NCI-H524 treated with DMSO at 0.1 percent for 48 hours (cell line): ENCODE measurements around the gene SEC16B.

Experiments
- DNase-seq: peaks from one replicate; lab custom pipeline; 2025; lab: John Stamatoyannopoulos, UW

SEC16B gene

DNA sequence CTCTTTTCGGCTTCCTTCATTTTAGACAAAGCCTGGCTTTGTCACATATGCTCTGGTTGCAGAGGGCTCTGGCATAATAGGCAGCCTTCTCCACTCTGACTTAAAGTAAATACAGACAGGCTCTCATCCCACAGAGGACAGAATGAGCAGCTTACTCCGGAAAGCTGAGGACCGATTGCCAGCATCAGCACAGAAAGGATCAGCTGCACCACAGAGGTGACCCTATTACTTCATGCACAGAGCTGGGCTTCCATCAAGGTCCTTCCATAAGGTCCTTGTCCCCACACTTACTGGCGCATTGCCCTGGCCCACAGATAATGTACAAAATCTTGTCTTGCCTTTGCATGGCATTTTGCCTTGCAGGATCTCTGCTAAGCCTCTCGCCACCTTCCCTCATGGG, 67.6 kb downstream of the SEC16B start:
- no peak for DNase-seq

DNA sequence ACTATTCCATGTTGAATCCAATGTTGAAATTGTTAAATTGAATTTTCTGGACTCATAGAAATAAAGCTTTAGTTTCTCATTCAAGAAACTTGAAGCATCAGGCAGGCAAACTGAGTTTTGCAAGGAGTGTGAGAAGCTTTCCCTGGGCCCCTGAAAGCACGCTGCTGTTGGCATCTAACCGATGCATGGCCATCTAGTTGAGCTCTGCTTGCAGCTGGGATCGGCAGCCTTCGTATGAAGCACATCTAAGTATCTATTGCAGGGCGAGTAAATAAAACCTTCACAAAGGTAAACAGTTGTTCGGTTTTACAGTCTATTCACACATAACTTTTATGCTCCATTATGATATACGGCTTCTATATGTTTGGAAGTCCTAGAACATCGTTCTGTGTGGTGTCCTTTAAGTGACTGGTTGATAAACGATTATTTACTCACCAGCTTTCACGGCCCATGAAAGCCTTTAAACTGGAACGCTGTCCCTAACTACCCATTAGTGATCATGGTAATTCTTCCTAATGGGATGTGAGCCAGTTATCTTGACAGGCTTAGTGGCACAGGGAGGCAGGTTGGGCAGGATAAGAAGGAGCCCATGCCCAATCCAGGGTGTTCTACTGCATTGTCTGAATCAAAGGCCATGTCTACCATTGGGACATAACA, 71.7 kb downstream of the SEC16B start:
- DNase-seq: no peak

DNA sequence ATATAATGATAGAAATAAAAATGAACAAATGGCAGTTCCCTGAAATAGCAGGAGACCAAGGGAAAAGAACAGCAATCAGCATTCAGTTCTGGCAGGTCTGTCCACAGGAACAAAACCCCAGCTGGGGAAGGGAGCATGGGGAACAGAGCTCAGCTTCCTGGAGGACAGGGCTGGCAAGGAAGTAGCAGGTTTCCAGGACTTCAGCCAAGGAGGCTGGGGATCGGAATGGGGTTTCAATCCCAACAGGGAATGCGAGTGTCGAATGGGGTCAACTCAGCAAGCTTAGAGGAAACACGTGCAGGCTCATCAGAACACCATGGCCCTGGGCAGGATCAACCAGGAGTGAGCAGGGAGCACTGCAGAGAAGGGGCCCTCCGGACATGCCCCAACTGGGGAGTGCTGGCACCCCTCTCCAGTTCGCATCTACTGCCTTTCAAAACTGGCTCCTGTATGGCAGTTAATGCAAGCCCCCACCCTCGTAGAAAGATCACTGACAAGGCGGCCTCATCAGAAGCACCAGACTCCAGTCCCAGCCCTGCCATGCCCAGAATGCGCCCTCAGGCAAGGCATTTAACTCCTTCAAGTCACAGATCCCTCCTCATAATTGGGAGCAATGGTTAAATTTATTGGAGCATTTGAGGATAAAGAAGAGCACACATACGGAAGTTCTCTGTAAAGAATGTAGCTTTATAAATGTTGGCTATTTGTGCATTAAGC, 72.4 kb downstream of the SEC16B start:
- no peak for DNase-seq
